Loucy (cell line): ENCODE data around the gene C17orf113.
A peak's percentile ranks its signal among the peaks of the same experiment; 100 is the strongest.
"Not testable (repeated sequence)": the region's sequence is repeated elsewhere in the genome, so short reads cannot be mapped to it uniquely, and the experiment has no call there.

Experiments used
- H2AFZ ChIP-seq: fragments of 200-600 bp; sonication (generic); 2 replicates; pipeline ENCODE4 v1.6.0; 2016; ENCODE audit warnings: antibody characterized with exemption, mild to moderate bottlenecking, low read length, moderate library complexity
- H3F3A ChIP-seq: fragments of 200-600 bp; 2 replicates; pipeline ENCODE4 v1.6.0; 2016; ENCODE audit warnings: antibody characterized with exemption, low read depth, mild to moderate bottlenecking
- H3K27me3 ChIP-seq: fragments of 200-600 bp; sonication (generic); 2 replicates; pipeline ENCODE4 v1.6.1; 2014; ENCODE audit warnings: low read length, mild to moderate bottlenecking; ENCODE audit not compliant: insufficient read depth, poor library complexity, severe bottlenecking
- H3K36me3 ChIP-seq: fragments of 200-600 bp; sonication (generic); 2 replicates; pipeline ENCODE4 v1.6.1; 2016; ENCODE audit warnings: low read length; ENCODE audit not compliant: insufficient read depth
- H3K4me1 ChIP-seq: fragments of 200-600 bp; sonication (generic); 2 replicates; pipeline ENCODE4 v1.5.1; 2014; ENCODE audit warnings: low read length, mild to moderate bottlenecking; ENCODE audit not compliant: insufficient read depth, poor library complexity, severe bottlenecking
- H3K4me2 ChIP-seq: fragments of 200-600 bp; sonication (generic); 2 replicates; pipeline ENCODE4 v1.6.0; 2014; ENCODE audit warnings: antibody characterized with exemption, low read length, low read depth, mild to moderate bottlenecking; ENCODE audit not compliant: poor library complexity, severe bottlenecking
- H3K4me3 ChIP-seq: fragments of 200-600 bp; sonication (generic); 2 replicates; pipeline ENCODE4 v1.5.1; 2014; ENCODE audit warnings: low read length, mild to moderate bottlenecking, mixed read lengths; ENCODE audit not compliant: poor library complexity, severe bottlenecking
- H3K79me2 ChIP-seq: fragments of 200-600 bp; sonication (generic); 2 replicates; pipeline ENCODE4 v1.6.1; 2014; ENCODE audit warnings: low read length; ENCODE audit not compliant: insufficient read depth
- H3K9ac ChIP-seq: fragments of 200-600 bp; sonication (generic); 2 replicates; pipeline ENCODE4 v1.6.0; 2014; ENCODE audit warnings: mild to moderate bottlenecking, low read depth, low read length, moderate library complexity; ENCODE audit not compliant: poor library complexity, severe bottlenecking
- H3K9me2 ChIP-seq: fragments of 200-600 bp; sonication (generic); replicated peaks from 2 replicates; pipeline ENCODE4 v1.6.1; 2016; ENCODE audit warnings: low read depth, low read length, mixed read lengths
- H3K9me3 ChIP-seq: fragments of 200-600 bp; sonication (generic); 2 replicates; pipeline ENCODE4 v1.6.1; 2014; ENCODE audit warnings: mild to moderate bottlenecking, antibody characterized with exemption, low read length, low read depth; ENCODE audit not compliant: insufficient read depth
- H4K20me1 ChIP-seq: fragments of 200-600 bp; sonication (generic); 2 replicates; pipeline ENCODE4 v1.6.0; 2014; ENCODE audit warnings: antibody characterized with exemption, low read length, mild to moderate bottlenecking; ENCODE audit not compliant: insufficient read depth, poor library complexity, severe bottlenecking
- CTCF ChIP-seq: fragments of 200-600 bp; sonication (generic); conservative IDR thresholded peaks from 2 replicates; pipeline ENCODE4 v1.5.1; 2014; ENCODE audit warnings: mild to moderate bottlenecking, antibody characterized with exemption, low read length
- EZH2phosphoT487 ChIP-seq: fragments of 200-600 bp; IDR thresholded peaks from 2 replicates; pipeline ENCODE4 v1.6.1; 2018; ENCODE audit warnings: antibody characterized with exemption, mild to moderate bottlenecking, moderate library complexity, borderline replicate concordance

The C17orf113 gene

GRCh38 chr17:42017866-42018200, 32.6 kb downstream of the C17orf113 start:
- H3K9me3 ChIP-seq: no peaks in the 10 kb centered on the region
- peaks cover 47% of the 10 kb centered on the region for H3K4me1 ChIP-seq
- H3K27me3 ChIP-seq: no peaks in the 10 kb centered on the region
- H3F3A ChIP-seq: no peaks in the 10 kb centered on the region
- H3K4me2 ChIP-seq: peak overlapping the region; percentile 92
- peaks cover 16% of the 10 kb centered on the region for H4K20me1 ChIP-seq
- H3K9ac ChIP-seq: peak overlapping the region; percentile 91
- peak overlapping the region; percentile 87 for H2AFZ ChIP-seq
- TF ChIP-seq CTCF (no peak), EZH2phosphoT487 (no peak)
- H3K36me3 ChIP-seq: no peaks in the 10 kb centered on the region
- H3K9me2 ChIP-seq: no peaks in the 10 kb centered on the region
- peak overlapping the region; percentile 81 for H3K4me3 ChIP-seq
- H3K79me2 ChIP-seq: peaks cover 72% of the 10 kb centered on the region

- TF ChIP-seq CTCF (no peak), EZH2phosphoT487 (no peak)
- H2AFZ ChIP-seq: peak within 1 kb of the TSS; percentile 91
- peaks cover 77% of the 10 kb centered on the region for H3K79me2 ChIP-seq
- H3K4me3 ChIP-seq: peak within 1 kb of the TSS; percentile 81
- no peaks in the 10 kb centered on the region for H3K9me2 ChIP-seq
- H3K4me2 ChIP-seq: peak within 1 kb of the TSS; percentile 92
- no peaks in the 10 kb centered on the region for H3K36me3 ChIP-seq
- no peaks in the 10 kb centered on the region for H3K9me3 ChIP-seq
- peaks cover 22% of the 10 kb centered on the region for H4K20me1 ChIP-seq
- peak within 1 kb of the TSS; percentile 91 for H3K9ac ChIP-seq
- no peaks in the 10 kb centered on the region for H3K27me3 ChIP-seq
- no peaks in the 10 kb centered on the region for H3F3A ChIP-seq
- peaks cover 53% of the 10 kb centered on the region for H3K4me1 ChIP-seq
These were observed 33.2 kb downstream of the C17orf113 start, which contains the start of gene DNAJC7 for GRCh38 chr17:42016941-42017865. Gene DNAJC7 (minus strand): TSS chr17:42017439. CDS start chr17:42017416, 23 bp downstream.

GRCh38 chr17:42016411-42016831, 34.0 kb downstream of the C17orf113 start:
- H3K4me2 ChIP-seq: peak overlapping the region; percentile 87
- no peaks in the 10 kb centered on the region for H3K9me3 ChIP-seq
- peaks cover 55% of the 10 kb centered on the region for H3K4me1 ChIP-seq
- no peaks in the 10 kb centered on the region for H3K27me3 ChIP-seq
- peak overlapping the region; percentile 81 for H3K4me3 ChIP-seq
- H3K36me3 ChIP-seq: no peaks in the 10 kb centered on the region
- H3K9ac ChIP-seq: peak overlapping the region; percentile 91
- H2AFZ ChIP-seq: peak overlapping the region; percentile 91
- TF ChIP-seq EZH2phosphoT487: no peak
- no peak for TF ChIP-seq CTCF
- H3K9me2 ChIP-seq: no peaks in the 10 kb centered on the region
- H3K79me2 ChIP-seq: peaks cover 81% of the 10 kb centered on the region
- H4K20me1 ChIP-seq: peaks cover 28% of the 10 kb centered on the region
- H3F3A ChIP-seq: no peaks in the 10 kb centered on the region

GRCh38 chr17:42013740-42014139, 36.7 kb downstream of the C17orf113 start:
- H3K27me3 ChIP-seq, H3K36me3 ChIP-seq, H3K9me2 ChIP-seq, H3K9me3 ChIP-seq, H2AFZ ChIP-seq, H3F3A ChIP-seq: not testable (repeated sequence)
- Histone ChIP-seq H3K4me1 (peaks cover 45% of the 10 kb centered on the region), H3K9ac (peak overlapping the region; percentile 39), H3K4me3 (peak overlapping the region; percentile 17), H4K20me1 (peaks cover 48% of the 10 kb centered on the region), H3K79me2 (peaks cover 93% of the 10 kb centered on the region), H3K4me2 (peak overlapping the region; percentile 87)

GRCh38 chr17:42012363-42012762, 38.0 kb downstream of the C17orf113 start:
- Histone ChIP-seq H3K4me1 (peaks cover 37% of the 10 kb centered on the region), H3K4me2 (peak overlapping the region; percentile 87), H4K20me1 (peaks cover 51% of the 10 kb centered on the region), H3K4me3 (peak overlapping the region; percentile 17), H3K79me2 (peaks cover 98% of the 10 kb centered on the region)
- H3K27me3 ChIP-seq, H3K9me2 ChIP-seq, H3K9me3 ChIP-seq, H3K9ac ChIP-seq, H2AFZ ChIP-seq, H3K36me3 ChIP-seq, H3F3A ChIP-seq: not testable (repeated sequence)
